NT2/D1 (cell line): Measurements from ENCODE around the gene LMBR1L.
A peak's percentile ranks its signal among the peaks of the same experiment; 100 is the strongest.

ENCODE experiments used
- DNase-seq: peaks from one replicate; pipeline ENCODE4 v3.0.0-alpha.2; 2011; ENCODE audit warnings: low read depth, low spot score
- H3K27me3 ChIP-seq: 2 replicates; pipeline ENCODE4 v1.6.0; 2011; ENCODE audit warnings: mild to moderate bottlenecking; ENCODE audit not compliant: insufficient read length, insufficient read depth
- H3K36me3 ChIP-seq: 2 replicates; pipeline ENCODE4 v1.6.1; 2011; ENCODE audit warnings: mild to moderate bottlenecking, low read length, mixed read lengths; ENCODE audit not compliant: insufficient read depth, insufficient read length
- H3K4me1 ChIP-seq: 2 replicates; pipeline ENCODE4 v1.5.1; 2011; ENCODE audit not compliant: insufficient read depth, insufficient read length
- H3K4me3 ChIP-seq: 2 replicates; pipeline ENCODE4 v1.5.1; 2011; ENCODE audit warnings: low read depth; ENCODE audit not compliant: insufficient read length
- H3K9ac ChIP-seq: 2 replicates; pipeline ENCODE4 v1.6.0; 2011; ENCODE audit warnings: low read depth; ENCODE audit not compliant: insufficient read length
- H3K9me3 ChIP-seq: 2 replicates; pipeline ENCODE4 v1.5.1; 2011; ENCODE audit warnings: mild to moderate bottlenecking, low read length; ENCODE audit not compliant: insufficient read depth
- SUZ12 ChIP-seq: IDR thresholded peaks from 2 replicates; pipeline ENCODE4 v1.6.1; 2011; ENCODE audit not compliant: insufficient read length, insufficient read depth; ENCODE audit errors: extremely low read depth
- YY1 ChIP-seq: IDR thresholded peaks from 2 replicates; pipeline ENCODE4 v1.6.1; 2011; ENCODE audit not compliant: insufficient read length, insufficient read depth
- ZNF274 ChIP-seq: IDR thresholded peaks from 2 replicates; pipeline ENCODE4 v1.6.1; 2011; ENCODE audit warnings: mild to moderate bottlenecking, low read depth, low read length

The LMBR1L gene

GRCh38 chr12:49061157-49061650 lies 49.4 kb downstream of the LMBR1L start:
- DNase-seq = no peak
- H3K4me3 ChIP-seq = peak overlapping the region; percentile 89
- peaks cover 14% of the 10 kb centered on the region for H3K4me1 ChIP-seq
- H3K36me3 ChIP-seq = peaks cover 28% of the 10 kb centered on the region
- peak overlapping the region; percentile 96 for H3K9ac ChIP-seq
- H3K9me3 ChIP-seq = no peaks in the 10 kb centered on the region
- H3K27me3 ChIP-seq = no peaks in the 10 kb centered on the region
- TF ChIP-seq SUZ12 = no peak
- no peak for TF ChIP-seq YY1
- no peak for TF ChIP-seq ZNF274

- H3K9me3 ChIP-seq = no peaks in the 10 kb centered on the region
- H3K9ac ChIP-seq = peak within 1 kb of the TSS; percentile 96
- no peaks in the 10 kb centered on the region for H3K27me3 ChIP-seq
- H3K36me3 ChIP-seq = peaks cover 31% of the 10 kb centered on the region
- TF ChIP-seq SUZ12 = no peak
- TF ChIP-seq YY1 = peak; percentile 67
- peak; percentile 94 for DNase-seq
- H3K4me3 ChIP-seq = peak within 1 kb of the TSS; percentile 89
- H3K4me1 ChIP-seq = peaks cover 14% of the 10 kb centered on the region
Measured at GRCh38 chr12:49060237-49061156, 50.1 kb downstream of the LMBR1L start, which contains the start of gene KMT2D. KMT2D (minus strand) TSS chr12:49060794; CDS start chr12:49055324, 5,470 bp downstream.

GRCh38 chr12:49059299-49060171 lies 51.1 kb downstream of the LMBR1L start:
- H3K4me3 ChIP-seq = peak overlapping the region; percentile 89
- TF ChIP-seq ZNF274 (no peak), YY1 (no peak)
- no peaks in the 10 kb centered on the region for H3K27me3 ChIP-seq
- H3K4me1 ChIP-seq = peaks cover 14% of the 10 kb centered on the region
- DNase-seq = no peak
- peaks cover 34% of the 10 kb centered on the region for H3K36me3 ChIP-seq
- peak overlapping the region; percentile 96 for H3K9ac ChIP-seq
- no peaks in the 10 kb centered on the region for H3K9me3 ChIP-seq

- no peak for DNase-seq
- TF ChIP-seq ZNF274 (no peak), SUZ12 (no peak), YY1 (no peak)
- peak overlapping the region; percentile 96 for H3K9ac ChIP-seq
Measured at GRCh38 chr12:49059045-49059298, 51.7 kb downstream of the LMBR1L start.

GRCh38 chr12:49058366-49059044 lies 52.1 kb downstream of the LMBR1L start:
- H3K9ac ChIP-seq = peak overlapping the region; percentile 96
- H3K36me3 ChIP-seq = peaks cover 44% of the 10 kb centered on the region
- no peak for TF ChIP-seq SUZ12
- TF ChIP-seq ZNF274 = no peak
- no peak for TF ChIP-seq YY1
- H3K27me3 ChIP-seq = no peaks in the 10 kb centered on the region
- DNase-seq = no peak
- H3K9me3 ChIP-seq = no peaks in the 10 kb centered on the region
- peaks cover 14% of the 10 kb centered on the region for H3K4me1 ChIP-seq
- peak overlapping the region; percentile 89 for H3K4me3 ChIP-seq

More at GRCh38 chr12:49059045-49059298, 51.7 kb downstream of the LMBR1L start:
- Histone ChIP-seq H3K4me1 (peaks cover 14% of the 10 kb centered on the region), H3K36me3 (peaks cover 39% of the 10 kb centered on the region), H3K4me3 (peak overlapping the region; percentile 89), H3K9me3 (no peaks in the 10 kb centered on the region), H3K27me3 (no peaks in the 10 kb centered on the region)

- H3K4me3 ChIP-seq = peak overlapping the region; percentile 89
- peaks cover 50% of the 10 kb centered on the region for H3K36me3 ChIP-seq
- no peak for DNase-seq
- peak overlapping the region; percentile 96 for H3K9ac ChIP-seq
- H3K9me3 ChIP-seq = no peaks in the 10 kb centered on the region
- H3K4me1 ChIP-seq = peaks cover 14% of the 10 kb centered on the region
- TF ChIP-seq ZNF274 (no peak), SUZ12 (no peak), YY1 (no peak)
- H3K27me3 ChIP-seq = no peaks in the 10 kb centered on the region
Measured at GRCh38 chr12:49057888-49058287, 52.8 kb downstream of the LMBR1L start.
